Smooth muscle cell (in vitro differentiated cells): ENCODE results near the gene CFAP20DC. TPM values are rescaled to one million over a fixed set of nuclear protein-coding genes. Genes with fewer than 3 reads are reported as not detected.

Experiments used
- DNase-seq: peaks from one replicate; lab custom pipeline; 2025; ENCODE audit not compliant: unreplicated experiment; lab: John Stamatoyannopoulos, UW
- H2AFZ ChIP-seq: fragments of 200-600 bp; sonication (generic); 2 replicates; pipeline ENCODE4 v1.6.0; 2016; ENCODE audit warnings: antibody characterized with exemption, low read depth, mild to moderate bottlenecking
- H3F3A ChIP-seq: fragments of 200-600 bp; sonication (generic); 2 replicates; pipeline ENCODE4 v1.6.0; 2017; ENCODE audit warnings: antibody characterized with exemption, low read depth
- H3K27ac ChIP-seq: fragments of 200-600 bp; sonication (generic); 2 replicates; pipeline ENCODE4 v1.5.1; 2016; ENCODE audit warnings: low read depth, mild to moderate bottlenecking
- H3K27me3 ChIP-seq: fragments of 200-600 bp; sonication (generic); 2 replicates; pipeline ENCODE4 v1.6.1; 2016; ENCODE audit warnings: low read depth, mild to moderate bottlenecking
- H3K36me3 ChIP-seq: fragments of 200-600 bp; sonication (generic); 2 replicates; pipeline ENCODE4 v1.5.1; 2016; ENCODE audit warnings: low read depth
- H3K4me1 ChIP-seq: fragments of 200-600 bp; sonication (generic); 2 replicates; pipeline ENCODE4 v1.5.1; 2016; ENCODE audit warnings: low read depth
- H3K4me2 ChIP-seq: fragments of 200-600 bp; sonication (generic); 2 replicates; pipeline ENCODE4 v1.6.0; 2016; ENCODE audit warnings: mild to moderate bottlenecking
- H3K4me3 ChIP-seq: fragments of 200-600 bp; sonication (generic); 2 replicates; pipeline ENCODE4 v1.5.1; 2016; ENCODE audit warnings: mild to moderate bottlenecking
- H3K79me2 ChIP-seq: fragments of 200-600 bp; sonication (generic); 2 replicates; pipeline ENCODE4 v1.6.0; 2016; ENCODE audit warnings: low read depth, mild to moderate bottlenecking
- H3K9ac ChIP-seq: fragments of 200-600 bp; sonication (generic); 2 replicates; pipeline ENCODE4 v1.6.0; 2016; ENCODE audit warnings: low read depth
- H3K9me3 ChIP-seq: fragments of 200-600 bp; sonication (generic); replicated peaks from 2 replicates; pipeline ENCODE4 v1.5.1; 2016; ENCODE audit warnings: low read depth
- H4K20me1 ChIP-seq: fragments of 200-600 bp; sonication (generic); 2 replicates; pipeline ENCODE4 v1.6.0; 2016; ENCODE audit warnings: low read depth
- CTCF ChIP-seq: fragments of 200-600 bp; sonication (generic); IDR thresholded peaks from 2 replicates; pipeline ENCODE4 v1.5.1; 2017; ENCODE audit warnings: borderline replicate concordance, mild to moderate bottlenecking, antibody characterized with exemption; ENCODE audit not compliant: insufficient read depth, poor library complexity, severe bottlenecking
- WGBS: methylation state at CpG from one replicate; pipeline ENCODE4 v1.1.7; 2016; ENCODE audit warnings: low lambda C conversion rate; 5-methylcytosine and 5-hydroxymethylcytosine counted together
- polyA plus RNA-seq: library from polyadenylated mRNA; unstranded; fragments of >200 nt; fragmentation: Nextera tagmentation; extraction: Ambion mirVana; gene quantifications from 2 replicates; pipeline ENCODE4 v1.2.1, GENCODE V29; 2016
- total RNA-seq: library from RNA; depleted of rRNA; stranded (reverse); fragments of >200 nt; gene quantifications from 2 replicates; pipeline ENCODE4 v1.2.3, GENCODE V29; 2014

Gene CFAP20DC
- total and polyA plus RNA-seq, 2 experiments from 2014 or later, result 7.9 to 11.6 TPM

GRCh38 chr3:58837141-58837843 is 212.5 kb downstream of the CFAP20DC start:
- no peaks in the 10 kb centered on the region for H4K20me1 ChIP-seq
- H3K36me3 ChIP-seq, result no peaks in the 10 kb centered on the region
- H3K79me2 ChIP-seq, result no peaks in the 10 kb centered on the region
- WGBS, result 97% methylated on average over 3 of the region's 3 CpGs
- H3K27me3 ChIP-seq, result no peaks in the 10 kb centered on the region
- no peak overlapping the region for H3K27ac ChIP-seq
- TF ChIP-seq CTCF, result no peak
- no peaks in the 10 kb centered on the region for H3F3A ChIP-seq
- no peak overlapping the region for H2AFZ ChIP-seq
- H3K4me3 ChIP-seq, result no peak overlapping the region
- no peaks in the 10 kb centered on the region for H3K4me1 ChIP-seq
- H3K4me2 ChIP-seq, result no peak overlapping the region
- no peak for DNase-seq
- H3K9me3 ChIP-seq, result no peaks in the 10 kb centered on the region
- no peak overlapping the region for H3K9ac ChIP-seq

- WGBS, result 59% methylated on average over 3 of the region's 3 CpGs
- no peak for DNase-seq
Measured at GRCh38 chr3:58835086-58835485, 214.7 kb downstream of the CFAP20DC start.

GRCh38 chr3:58833491-58833890 is 216.3 kb downstream of the CFAP20DC start:
- no peaks in the 10 kb centered on the region for H3K36me3 ChIP-seq
- no peaks in the 10 kb centered on the region for H3K27me3 ChIP-seq
- H3K9ac ChIP-seq, result no peak overlapping the region
- H3K4me1 ChIP-seq, result no peaks in the 10 kb centered on the region
- TF ChIP-seq CTCF, result no peak
- H3K79me2 ChIP-seq, result no peaks in the 10 kb centered on the region
- no peak overlapping the region for H2AFZ ChIP-seq
- H3F3A ChIP-seq, result no peaks in the 10 kb centered on the region
- no peaks in the 10 kb centered on the region for H3K9me3 ChIP-seq
- no peak overlapping the region for H3K27ac ChIP-seq
- WGBS, result 78% methylated on average over 1 of the region's 1 CpG
- H3K4me3 ChIP-seq, result no peak overlapping the region
- H3K4me2 ChIP-seq, result no peak overlapping the region
- H4K20me1 ChIP-seq, result no peaks in the 10 kb centered on the region
- no peak for DNase-seq

More at GRCh38 chr3:58835086-58835485, 214.7 kb downstream of the CFAP20DC start:
- H3K27me3 ChIP-seq, result no peaks in the 10 kb centered on the region
- no peak overlapping the region for H2AFZ ChIP-seq
- no peak overlapping the region for H3K4me2 ChIP-seq
- H3K36me3 ChIP-seq, result no peaks in the 10 kb centered on the region
- H3K9me3 ChIP-seq, result no peaks in the 10 kb centered on the region
- H3K9ac ChIP-seq, result no peak overlapping the region
- no peak overlapping the region for H3K27ac ChIP-seq
- no peaks in the 10 kb centered on the region for H3F3A ChIP-seq
- H3K79me2 ChIP-seq, result no peaks in the 10 kb centered on the region
- H3K4me1 ChIP-seq, result no peaks in the 10 kb centered on the region
- no peak overlapping the region for H3K4me3 ChIP-seq
- no peak for TF ChIP-seq CTCF
- no peaks in the 10 kb centered on the region for H4K20me1 ChIP-seq
